Activated naive CD8-positive, alpha-beta T cell treated with anti-CD3 and anti-CD28 coated beads, Interleukin-2, amount 10 ng/mL, durations not matched to agents 7 days and 5 days (primary cell): ENCODE data around the gene ETDA. TPM values are rescaled to one million over a fixed set of nuclear protein-coding genes. Genes with fewer than 3 reads are reported as not detected.
"Not testable (repeated sequence)": the region's sequence is repeated elsewhere in the genome, so short reads cannot be mapped to it uniquely, and the experiment has no call there.

Experiments
- ATAC-seq: fragments of 150-1000 bp; cut with Tn5 transposase; one replicate; pipeline ENCODE4 v1.10.0; 2021; ENCODE audit warnings: low read depth, moderate library complexity
- POLR2A ChIA-PET: fragments of 350-600 bp; sonication (Branson Sonifier 250); formaldehyde crosslinking; loops from one replicate; lab custom pipeline; 2021; ENCODE audit warnings: antibody characterized with exemption; lab: Charles Lee
- DNase-seq: peaks from one replicate; pipeline ENCODE4 v3.0.0; 2021
- H3K27ac Mint-ChIP-seq: one replicate; pipeline ENCODE4 v1.8.0; 2022; ENCODE audit warnings: mild to moderate bottlenecking, mixed read lengths
- H3K27me3 Mint-ChIP-seq: one replicate; pipeline ENCODE4 v1.8.0; 2022; ENCODE audit warnings: mild to moderate bottlenecking, moderate library complexity, mixed read lengths
- H3K36me3 Mint-ChIP-seq: one replicate; pipeline ENCODE4 v1.8.0; 2021; ENCODE audit warnings: mild to moderate bottlenecking, mixed read lengths
- H3K4me1 Mint-ChIP-seq: one replicate; pipeline ENCODE4 v1.8.0; 2021; ENCODE audit warnings: mixed read lengths
- H3K4me3 Mint-ChIP-seq: one replicate; pipeline ENCODE4 v1.8.0; 2022; ENCODE audit warnings: mild to moderate bottlenecking, moderate library complexity, mixed read lengths
- H3K9me3 Mint-ChIP-seq: one replicate; pipeline ENCODE4 v1.8.0; 2021; ENCODE audit warnings: mixed read lengths
- total RNA-seq, 2 experiments: library from RNA; stranded (reverse); gene quantifications; one replicate each; pipeline ENCODE4 v1.2.3, GENCODE V29; 2021

ETDA gene
- not detected for total RNA-seq

DNA sequence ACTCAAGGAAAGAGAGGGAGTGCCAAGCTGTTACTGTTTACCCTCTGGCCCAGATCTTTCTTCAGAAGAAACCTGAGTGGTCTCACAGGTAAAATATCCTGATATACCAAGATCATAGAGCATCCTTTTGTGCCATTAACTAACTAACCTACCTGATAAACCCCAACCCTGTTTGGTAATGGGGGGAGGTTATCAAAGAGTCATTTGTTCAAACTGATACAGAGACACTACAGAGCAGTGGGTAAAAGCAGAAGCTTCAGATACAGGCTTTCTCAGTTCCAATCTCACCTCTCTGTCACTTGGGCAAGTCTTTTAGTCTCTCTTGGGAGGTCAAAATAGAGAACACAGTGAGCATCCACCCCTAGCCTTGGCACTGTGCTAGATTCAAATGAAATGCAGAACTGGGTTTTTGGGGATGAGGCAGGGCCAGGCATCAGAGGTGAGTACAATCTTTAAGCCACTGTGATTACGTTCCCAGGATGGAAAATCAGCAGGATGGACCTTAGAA is at the start of gene ETDA:
TSS of gene ETDA (plus strand) at position 51 of the 508 bp plus-strand sequence. CDS start 1,216 bp downstream, outside the sequence.
- H3K4me1 Mint-ChIP-seq, H3K27me3 Mint-ChIP-seq, DNase-seq, H3K4me3 Mint-ChIP-seq, POLR2A ChIA-PET, ATAC-seq, H3K36me3 Mint-ChIP-seq, H3K27ac Mint-ChIP-seq, H3K9me3 Mint-ChIP-seq: not testable (repeated sequence)

DNA sequence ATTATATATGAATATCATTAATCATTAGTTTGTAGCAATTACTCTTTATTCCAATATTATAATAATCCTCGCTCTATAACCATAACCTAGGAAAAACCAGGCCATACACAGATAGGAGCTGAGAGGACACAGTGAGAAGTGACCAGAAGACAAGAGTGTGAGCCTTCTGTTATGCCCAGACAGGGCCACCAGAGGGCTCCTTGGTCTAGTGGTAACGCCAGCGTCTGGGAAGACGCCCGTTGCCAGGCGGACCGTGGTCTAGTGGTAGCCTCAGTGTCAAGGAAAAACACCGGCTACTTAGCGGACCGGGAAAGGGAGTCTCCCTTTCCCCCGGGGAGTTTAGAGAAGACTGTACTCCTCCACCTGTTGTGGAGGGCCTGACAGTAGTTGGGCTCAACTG is 45.4 kb upstream of the ETDA start:
- POLR2A ChIA-PET, H3K36me3 Mint-ChIP-seq, H3K9me3 Mint-ChIP-seq, ATAC-seq, H3K27me3 Mint-ChIP-seq, H3K4me1 Mint-ChIP-seq, H3K27ac Mint-ChIP-seq, H3K4me3 Mint-ChIP-seq: not testable (repeated sequence)
- DNase-seq, result peak; percentile 31

DNA sequence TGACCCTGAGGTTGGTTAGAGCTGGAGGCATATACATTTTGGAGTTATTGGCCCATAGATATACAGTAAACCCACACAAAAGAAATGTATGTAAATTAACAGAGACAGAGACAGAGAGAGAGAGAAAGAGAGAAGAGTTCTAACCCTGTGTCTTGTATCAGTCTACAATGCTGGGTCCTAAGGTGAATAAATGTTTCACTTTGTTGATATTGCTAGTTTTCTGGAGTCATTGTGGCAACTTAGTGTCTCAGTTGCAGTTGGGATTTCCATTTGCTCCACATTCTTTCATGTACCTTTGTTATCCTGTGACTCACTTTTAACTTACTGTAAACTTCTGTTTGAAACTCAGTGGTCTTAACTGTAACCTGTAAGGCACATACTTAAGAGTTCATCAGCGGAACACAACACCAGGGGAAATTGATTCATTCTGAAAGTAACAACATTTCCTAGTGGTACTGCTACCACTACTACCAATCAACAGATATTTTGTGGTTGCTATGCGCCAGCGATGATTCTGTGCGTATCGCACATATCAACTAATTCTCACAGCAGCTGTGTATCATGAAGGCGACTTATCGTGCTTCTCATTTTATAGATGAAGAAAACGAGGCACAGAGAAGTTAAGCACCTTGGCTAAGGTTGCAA is 38.5 kb upstream of the ETDA start:
- Mint-ChIP-seq H3K36me3 (no peaks in the 10 kb centered on the region), H3K27ac (no peak overlapping the region), H3K4me1 (peaks cover 2% of the 10 kb centered on the region), H3K9me3 (no peaks in the 10 kb centered on the region), H3K27me3 (no peaks in the 10 kb centered on the region), H3K4me3 (no peak overlapping the region)
- no peak for ATAC-seq
- POLR2A ChIA-PET, result no interaction called here
- no peak for DNase-seq

DNA sequence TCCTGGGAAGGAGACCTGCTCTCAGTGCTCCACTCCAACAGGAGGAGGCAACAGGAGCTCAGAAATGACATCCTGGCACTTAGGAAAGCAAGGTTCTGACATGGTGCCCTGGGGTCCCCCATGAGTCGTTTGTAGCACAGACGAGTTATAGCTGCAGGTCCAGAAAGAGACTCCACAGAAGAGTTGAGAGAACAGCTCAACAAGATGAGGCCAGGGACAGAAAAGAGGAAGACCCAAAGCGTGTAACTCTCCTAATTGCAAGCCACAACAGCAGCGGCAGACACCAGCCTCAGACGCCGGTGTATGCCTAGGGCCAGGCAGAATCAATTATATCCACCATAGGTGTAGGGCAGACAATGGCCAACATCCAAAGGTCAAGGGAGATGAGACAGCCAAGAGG is 5.9 kb upstream of the ETDA start:
- POLR2A ChIA-PET, H3K36me3 Mint-ChIP-seq, DNase-seq, H3K4me3 Mint-ChIP-seq, H3K27ac Mint-ChIP-seq, H3K4me1 Mint-ChIP-seq, ATAC-seq, H3K27me3 Mint-ChIP-seq, H3K9me3 Mint-ChIP-seq: not testable (repeated sequence)

DNA sequence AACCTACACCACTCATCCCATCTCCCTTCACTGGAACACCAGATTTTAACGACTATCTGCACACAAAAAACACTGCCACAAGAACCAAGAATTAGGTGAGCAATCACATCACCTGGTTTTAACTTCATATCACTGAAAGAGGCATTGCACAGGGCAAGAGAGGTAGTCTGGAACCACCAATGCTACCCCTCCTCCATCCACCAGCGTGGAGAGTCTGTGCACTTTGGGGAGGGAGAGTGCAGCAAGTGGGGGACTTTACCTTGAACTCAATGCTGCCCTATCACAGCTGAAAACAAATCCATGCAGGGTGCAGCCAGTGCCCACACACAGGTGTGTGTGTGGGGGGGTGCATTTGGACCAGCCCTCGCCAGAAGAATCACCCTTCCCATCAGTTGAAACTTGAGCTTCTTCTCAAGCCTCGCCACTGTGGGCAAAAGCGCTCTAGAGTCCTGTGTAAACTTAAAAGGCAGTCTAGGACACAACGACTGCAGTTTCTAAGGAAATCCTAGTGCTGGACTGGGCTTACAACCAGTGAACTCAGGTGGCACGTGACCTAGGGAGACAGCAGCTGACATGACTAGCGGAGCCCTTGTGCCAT is 4.3 kb downstream of the ETDA start:
- DNase-seq, H3K27ac Mint-ChIP-seq, H3K36me3 Mint-ChIP-seq, H3K27me3 Mint-ChIP-seq, POLR2A ChIA-PET, H3K4me1 Mint-ChIP-seq, H3K4me3 Mint-ChIP-seq, H3K9me3 Mint-ChIP-seq: not testable (repeated sequence)
- peak; percentile 66 for ATAC-seq

DNA sequence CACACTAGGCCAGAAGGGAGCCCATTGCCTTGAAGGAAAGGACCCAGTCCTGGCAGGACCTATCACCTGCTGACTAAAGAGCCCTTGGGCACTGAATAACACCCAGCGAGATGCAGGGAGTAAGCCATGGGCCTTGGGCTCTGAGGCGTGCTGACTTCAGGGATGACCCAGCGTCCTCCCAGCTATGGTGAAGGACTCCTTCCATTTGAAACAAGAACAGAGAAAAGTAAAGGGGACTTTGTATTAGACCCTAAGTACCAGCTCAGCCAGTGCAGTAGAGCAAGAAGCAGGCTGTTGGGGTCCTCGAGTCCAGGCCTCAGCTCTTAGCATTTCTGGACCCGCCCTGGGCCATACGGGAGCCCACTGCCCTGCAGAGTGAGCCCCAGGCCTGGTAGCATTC is 5.1 kb downstream of the ETDA start:
- no peak for DNase-seq
- POLR2A ChIA-PET, result no interaction called here
- no peak for ATAC-seq
- no peaks in the 10 kb centered on the region for H3K36me3 Mint-ChIP-seq
- no peaks in the 10 kb centered on the region for H3K4me1 Mint-ChIP-seq
- H3K9me3 Mint-ChIP-seq, result peaks cover 2% of the 10 kb centered on the region
- H3K4me3 Mint-ChIP-seq, result no peak overlapping the region
- H3K27me3 Mint-ChIP-seq, result no peaks in the 10 kb centered on the region
- no peak overlapping the region for H3K27ac Mint-ChIP-seq

DNA sequence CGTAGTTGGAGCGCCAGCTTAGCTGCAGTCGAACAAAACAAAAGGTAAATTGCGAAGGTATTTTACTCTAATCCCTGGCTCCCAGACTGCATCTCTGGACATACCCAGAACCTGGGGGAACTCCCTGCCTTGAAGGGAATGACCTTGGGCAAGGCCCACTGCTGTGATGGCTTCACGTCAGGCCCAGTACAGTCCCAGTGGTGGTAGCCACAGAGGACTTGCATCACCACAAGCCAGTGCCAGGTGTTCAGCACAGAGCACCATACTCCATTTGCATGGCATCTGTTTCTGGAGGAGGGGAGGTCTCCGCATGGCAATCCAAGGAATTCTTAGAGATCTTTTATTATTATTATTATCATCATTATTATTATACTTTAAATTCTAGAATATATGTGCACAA is 5.6 kb downstream of the ETDA start:
- POLR2A ChIA-PET, result no interaction called here
- Mint-ChIP-seq H3K9me3 (peaks cover 2% of the 10 kb centered on the region), H3K4me3 (no peak overlapping the region), H3K27me3 (no peaks in the 10 kb centered on the region), H3K27ac (no peak overlapping the region), H3K4me1 (no peaks in the 10 kb centered on the region), H3K36me3 (no peaks in the 10 kb centered on the region)
- ATAC-seq (no peak), DNase-seq (no peak)

DNA sequence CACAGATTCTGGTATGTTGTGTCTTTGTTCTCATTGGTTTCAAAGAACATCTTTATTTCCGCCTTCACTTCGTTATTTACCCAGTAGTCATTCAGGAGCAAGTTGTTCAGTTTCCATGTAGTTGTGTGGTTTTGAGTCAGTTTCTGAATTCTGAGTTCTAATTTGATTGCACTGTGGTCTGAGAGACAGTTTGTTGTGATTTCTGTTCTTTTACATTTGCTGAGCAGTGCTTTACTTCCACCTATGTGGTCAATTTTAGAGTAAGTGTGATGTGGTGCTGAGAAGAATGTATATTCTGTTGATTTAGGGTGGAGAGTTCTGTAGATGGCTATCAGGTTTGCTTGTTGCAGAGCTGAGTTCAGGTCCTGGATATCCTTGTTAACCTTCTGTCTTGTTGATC is 9.1 kb downstream of the ETDA start:
- POLR2A ChIA-PET, H3K4me3 Mint-ChIP-seq, ATAC-seq, H3K27ac Mint-ChIP-seq, H3K36me3 Mint-ChIP-seq, H3K4me1 Mint-ChIP-seq, DNase-seq, H3K9me3 Mint-ChIP-seq, H3K27me3 Mint-ChIP-seq: not testable (repeated sequence)

DNA sequence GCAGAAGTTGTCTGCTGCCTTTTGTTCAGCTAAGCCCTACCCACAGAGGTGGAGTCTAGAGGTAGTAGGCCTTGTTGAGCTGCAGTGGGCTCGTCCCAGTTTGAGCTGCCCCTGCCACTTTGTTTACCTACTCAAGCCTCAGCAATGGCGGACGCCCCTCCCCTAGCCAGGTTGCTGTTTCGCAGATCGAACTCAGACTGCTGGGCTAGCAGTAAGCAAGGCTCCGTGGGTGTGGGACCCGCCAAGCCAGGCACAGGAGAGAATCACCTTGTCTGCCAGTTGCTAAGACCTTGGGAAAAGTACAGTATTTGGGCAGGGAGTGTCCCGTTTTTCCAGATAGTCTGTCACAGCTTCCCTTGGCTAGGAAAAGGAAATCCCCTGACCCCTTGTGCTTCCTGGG is 11.5 kb downstream of the ETDA start:
- POLR2A ChIA-PET, H3K27me3 Mint-ChIP-seq, H3K9me3 Mint-ChIP-seq, ATAC-seq, H3K27ac Mint-ChIP-seq, DNase-seq, H3K4me1 Mint-ChIP-seq, H3K4me3 Mint-ChIP-seq, H3K36me3 Mint-ChIP-seq: not testable (repeated sequence)

DNA sequence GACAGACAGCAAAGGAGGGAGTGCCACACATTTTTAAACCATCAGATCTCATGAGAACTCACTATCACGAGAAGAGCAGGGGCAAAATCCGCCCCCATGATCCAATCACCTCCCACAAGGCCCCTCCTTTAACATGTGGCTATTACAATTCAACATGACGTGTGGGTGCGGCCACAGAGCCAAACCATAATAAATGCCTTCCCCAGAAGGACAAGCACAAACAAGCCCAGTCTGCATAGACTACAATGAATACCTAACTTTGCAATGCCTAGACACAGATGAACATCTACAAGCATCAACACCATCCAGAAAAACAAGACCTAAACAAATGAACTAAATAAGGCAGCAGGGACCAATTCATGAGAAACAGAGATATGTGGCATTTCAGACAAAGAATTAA is 12.3 kb downstream of the ETDA start:
- H3K9me3 Mint-ChIP-seq, result peaks cover 7% of the 10 kb centered on the region
- no peaks in the 10 kb centered on the region for H3K4me1 Mint-ChIP-seq
- no peak overlapping the region for H3K4me3 Mint-ChIP-seq
- no peak overlapping the region for H3K27ac Mint-ChIP-seq
- no peak for ATAC-seq
- POLR2A ChIA-PET, result no interaction called here
- no peaks in the 10 kb centered on the region for H3K27me3 Mint-ChIP-seq
- DNase-seq, result no peak
- H3K36me3 Mint-ChIP-seq, result peaks cover 2% of the 10 kb centered on the region

DNA sequence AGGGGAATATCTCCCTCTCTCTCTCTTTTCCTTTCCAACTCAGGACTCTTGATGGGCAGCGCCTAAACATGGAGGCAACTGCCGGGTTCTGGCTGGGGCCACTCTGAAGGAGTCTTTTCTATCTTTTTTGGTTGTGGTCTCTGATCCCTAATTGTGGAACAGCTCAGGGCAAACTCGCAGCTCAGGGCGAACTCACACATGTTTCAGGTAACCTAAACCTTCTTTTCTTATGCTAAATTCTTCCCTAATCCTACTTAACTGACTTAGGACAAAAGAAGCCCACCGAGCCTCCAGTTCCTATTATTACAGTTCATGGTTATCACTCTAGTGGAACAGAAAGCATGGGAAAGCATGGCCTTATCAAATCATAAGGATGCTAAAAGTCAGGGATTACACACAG is 21.3 kb downstream of the ETDA start:
- H3K36me3 Mint-ChIP-seq, result no peaks in the 10 kb centered on the region
- peaks cover 2% of the 10 kb centered on the region for H3K27me3 Mint-ChIP-seq
- ATAC-seq, result no peak
- H3K9me3 Mint-ChIP-seq, result no peaks in the 10 kb centered on the region
- peak overlapping the region; percentile 47 for H3K27ac Mint-ChIP-seq
- POLR2A ChIA-PET, result no interaction called here
- DNase-seq, result no peak
- H3K4me3 Mint-ChIP-seq, result no peak overlapping the region
- peaks cover 4% of the 10 kb centered on the region for H3K4me1 Mint-ChIP-seq

DNA sequence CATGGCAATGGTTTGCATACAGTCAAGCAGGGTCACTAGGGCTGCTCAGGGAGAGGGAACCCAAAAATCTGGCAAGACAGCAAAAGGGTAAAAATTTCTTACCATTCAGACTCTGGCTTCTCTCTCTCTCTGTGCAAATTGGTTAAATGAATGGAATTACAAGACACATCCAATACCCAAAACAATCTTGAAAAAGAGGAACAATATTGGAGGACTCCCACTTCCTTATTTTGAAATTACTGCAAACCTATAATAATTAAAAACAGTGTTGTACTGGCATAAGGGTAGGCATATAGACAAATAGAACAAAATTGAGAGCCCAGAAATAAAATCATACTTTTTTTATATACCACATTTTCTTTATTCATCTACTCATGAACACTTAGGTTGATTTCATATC is 24.1 kb downstream of the ETDA start:
- Mint-ChIP-seq H3K9me3 (peaks cover 17% of the 10 kb centered on the region), H3K4me1 (peaks cover 4% of the 10 kb centered on the region), H3K27me3 (no peaks in the 10 kb centered on the region), H3K4me3 (no peak overlapping the region), H3K27ac (no peak overlapping the region), H3K36me3 (no peaks in the 10 kb centered on the region)
- no peak for DNase-seq
- POLR2A ChIA-PET, result no interaction called here
- no peak for ATAC-seq

DNA sequence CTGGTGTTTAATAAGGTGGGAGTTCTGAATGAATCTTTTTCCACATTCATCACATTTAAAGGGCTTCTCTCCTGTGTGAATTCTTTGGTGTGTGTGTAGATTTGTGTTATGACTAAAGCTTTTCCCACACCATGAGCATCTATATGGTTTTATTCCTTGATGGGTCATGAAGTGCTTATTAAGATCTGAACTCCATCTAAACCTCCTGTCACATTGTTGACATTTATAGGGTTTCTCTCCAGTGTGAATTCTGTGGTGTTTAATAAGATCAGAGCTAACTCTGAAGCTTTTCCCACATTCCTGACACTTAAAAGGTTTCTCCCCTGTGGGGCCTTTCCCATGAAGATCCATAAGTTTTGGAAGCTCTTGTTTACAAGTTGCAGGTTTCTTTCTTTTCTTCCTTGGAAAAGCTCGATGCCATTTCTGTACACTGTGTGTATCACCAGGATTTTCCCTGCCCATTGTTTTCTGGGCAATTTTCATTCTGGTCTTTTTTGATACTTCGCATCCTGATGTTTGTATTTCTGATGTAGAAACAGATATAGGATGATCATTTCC is 35.5 kb downstream of the ETDA start:
- Mint-ChIP-seq H3K36me3 (peaks cover 31% of the 10 kb centered on the region), H3K9me3 (peaks cover 11% of the 10 kb centered on the region), H3K4me1 (no peaks in the 10 kb centered on the region), H3K27ac (no peak overlapping the region), H3K27me3 (no peaks in the 10 kb centered on the region), H3K4me3 (no peak overlapping the region)
- DNase-seq, result no peak
- ATAC-seq, result no peak
- POLR2A ChIA-PET, result no interaction called here
